D721Med (cell line): Measurements from ENCODE around the gene ANXA6.

Experiments
- DNase-seq: peaks from one replicate; pipeline ENCODE4 v3.0.0; 2011; ENCODE audit warnings: low spot score; ENCODE audit not compliant: insufficient read length
- FAIRE-seq: peaks from 2 replicates; lab custom pipeline; 2011; peaks lifted over from hg19 to GRCh38; lab: Jason Lieb, UNC
- TF ChIP-seq, protein P1 (sequence below): IDR thresholded peaks from 2 replicates; pipeline ENCODE4 v1.5.1; 2012; ENCODE audit warnings: mild to moderate bottlenecking, control low read depth; ENCODE audit not compliant: insufficient read depth; ENCODE audit errors: missing control alignments

The ANXA6 gene

DNA sequence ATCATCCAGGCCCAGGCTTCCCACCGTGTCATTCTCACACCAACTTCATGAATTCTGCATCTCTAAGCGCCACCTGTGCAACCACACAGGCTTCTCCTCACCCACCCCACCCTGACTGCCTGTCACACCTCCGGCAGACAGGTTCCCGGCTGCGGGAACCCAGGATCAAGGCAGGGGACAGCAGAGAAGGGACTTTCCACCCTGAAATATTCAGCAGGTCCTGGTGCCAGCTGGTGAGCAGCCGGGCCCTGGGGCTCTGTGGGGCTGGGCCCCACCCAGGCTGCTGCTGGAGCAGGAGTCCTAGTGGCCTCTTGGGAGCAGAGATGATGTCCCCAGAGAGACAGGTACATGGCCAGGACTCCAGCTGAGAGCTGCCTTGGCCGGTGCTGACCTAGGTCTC, 12.7 kb downstream of the ANXA6 start:
- TF ChIP-seq, protein P1, sequence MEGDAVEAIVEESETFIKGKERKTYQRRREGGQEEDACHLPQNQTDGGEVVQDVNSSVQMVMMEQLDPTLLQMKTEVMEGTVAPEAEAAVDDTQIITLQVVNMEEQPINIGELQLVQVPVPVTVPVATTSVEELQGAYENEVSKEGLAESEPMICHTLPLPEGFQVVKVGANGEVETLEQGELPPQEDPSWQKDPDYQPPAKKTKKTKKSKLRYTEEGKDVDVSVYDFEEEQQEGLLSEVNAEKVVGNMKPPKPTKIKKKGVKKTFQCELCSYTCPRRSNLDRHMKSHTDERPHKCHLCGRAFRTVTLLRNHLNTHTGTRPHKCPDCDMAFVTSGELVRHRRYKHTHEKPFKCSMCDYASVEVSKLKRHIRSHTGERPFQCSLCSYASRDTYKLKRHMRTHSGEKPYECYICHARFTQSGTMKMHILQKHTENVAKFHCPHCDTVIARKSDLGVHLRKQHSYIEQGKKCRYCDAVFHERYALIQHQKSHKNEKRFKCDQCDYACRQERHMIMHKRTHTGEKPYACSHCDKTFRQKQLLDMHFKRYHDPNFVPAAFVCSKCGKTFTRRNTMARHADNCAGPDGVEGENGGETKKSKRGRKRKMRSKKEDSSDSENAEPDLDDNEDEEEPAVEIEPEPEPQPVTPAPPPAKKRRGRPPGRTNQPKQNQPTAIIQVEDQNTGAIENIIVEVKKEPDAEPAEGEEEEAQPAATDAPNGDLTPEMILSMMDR = no peak
- DNase-seq (no peak), FAIRE-seq (no peak)

DNA sequence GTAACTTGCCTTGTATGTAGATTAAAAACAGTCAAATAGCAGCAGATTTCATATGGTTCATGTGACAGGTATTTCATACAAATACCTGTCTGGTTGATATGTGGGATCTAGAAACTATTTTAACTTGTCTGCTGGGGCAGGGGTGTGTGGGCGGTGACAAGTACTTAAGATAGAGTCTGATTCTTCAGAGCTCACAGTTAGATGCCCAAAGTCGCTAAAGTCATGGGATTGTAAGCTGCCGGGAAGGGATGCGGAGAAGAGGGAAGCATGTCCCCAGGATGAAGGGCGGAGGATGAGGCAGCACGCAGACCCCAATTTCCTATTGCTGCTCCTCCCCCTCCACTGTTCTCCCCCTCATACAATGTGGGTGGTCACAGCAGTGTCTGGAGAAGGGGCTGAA, 13.3 kb downstream of the ANXA6 start:
- TF ChIP-seq, protein P1 = no peak
- DNase-seq (no peak), FAIRE-seq (no peak)

DNA sequence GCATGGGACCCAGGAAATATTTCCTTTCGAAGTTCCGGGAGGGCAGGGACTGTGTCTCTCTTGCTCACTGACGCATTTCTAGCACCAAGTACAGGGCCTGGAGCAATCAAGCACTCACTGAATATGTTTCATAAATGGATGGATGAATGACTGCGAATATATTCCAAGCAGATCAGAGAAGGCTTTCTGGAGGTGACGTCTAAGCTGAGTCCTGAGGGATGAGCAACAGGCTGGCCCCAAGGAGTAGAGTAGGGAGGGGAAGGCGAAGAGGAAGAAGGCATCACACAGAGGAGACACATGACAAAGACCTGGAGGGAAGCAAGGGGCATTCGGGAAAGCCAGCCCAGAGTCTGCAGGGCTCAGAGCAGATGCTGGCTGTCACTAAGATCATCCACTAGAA, 13.9 kb downstream of the ANXA6 start:
- no peak for FAIRE-seq
- DNase-seq = no peak
- TF ChIP-seq, protein P1 = no peak

DNA sequence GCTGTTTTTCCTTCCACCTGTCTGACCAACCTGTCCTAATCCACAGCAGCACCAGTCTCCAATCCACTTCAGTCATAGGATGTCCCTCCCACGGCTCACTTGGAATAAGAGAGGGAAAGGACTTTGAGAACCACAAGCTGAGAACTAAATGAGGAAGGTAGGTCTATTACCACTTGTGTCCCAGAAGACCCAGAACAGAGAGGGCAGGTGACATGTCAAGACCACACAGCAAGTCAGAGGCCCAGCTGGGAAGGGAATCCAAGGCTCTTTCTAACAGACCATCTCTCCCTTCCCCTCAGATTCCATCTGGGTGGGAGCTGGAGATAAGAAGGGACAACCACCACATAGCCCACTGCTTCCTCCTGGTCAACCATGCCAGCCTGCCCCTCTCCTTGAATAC, 14.6 kb downstream of the ANXA6 start:
- DNase-seq (no peak), FAIRE-seq (no peak)
- TF ChIP-seq, protein P1 = no peak

DNA sequence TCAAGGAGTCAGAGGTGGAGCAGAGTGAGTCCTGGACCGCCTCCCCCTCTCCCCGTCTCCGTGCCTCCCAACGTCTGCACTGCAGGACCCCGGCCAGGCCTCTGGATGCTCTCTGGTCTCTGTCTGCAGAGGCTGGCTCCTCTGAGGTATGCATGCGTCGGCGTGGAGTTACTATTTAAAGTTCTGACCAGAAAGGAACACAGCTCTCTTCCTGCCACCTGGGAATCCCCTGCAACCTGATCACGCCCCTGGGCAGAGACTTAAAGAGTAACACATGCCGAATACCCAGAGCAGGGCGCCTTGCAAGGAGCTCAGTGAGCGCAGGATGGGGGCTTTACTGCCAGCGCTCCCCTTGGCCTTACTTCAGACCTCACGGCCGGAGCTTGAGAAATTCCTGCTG, 16.0 kb downstream of the ANXA6 start:
- FAIRE-seq (no peak), DNase-seq (no peak)
- TF ChIP-seq, protein P1 = no peak

DNA sequence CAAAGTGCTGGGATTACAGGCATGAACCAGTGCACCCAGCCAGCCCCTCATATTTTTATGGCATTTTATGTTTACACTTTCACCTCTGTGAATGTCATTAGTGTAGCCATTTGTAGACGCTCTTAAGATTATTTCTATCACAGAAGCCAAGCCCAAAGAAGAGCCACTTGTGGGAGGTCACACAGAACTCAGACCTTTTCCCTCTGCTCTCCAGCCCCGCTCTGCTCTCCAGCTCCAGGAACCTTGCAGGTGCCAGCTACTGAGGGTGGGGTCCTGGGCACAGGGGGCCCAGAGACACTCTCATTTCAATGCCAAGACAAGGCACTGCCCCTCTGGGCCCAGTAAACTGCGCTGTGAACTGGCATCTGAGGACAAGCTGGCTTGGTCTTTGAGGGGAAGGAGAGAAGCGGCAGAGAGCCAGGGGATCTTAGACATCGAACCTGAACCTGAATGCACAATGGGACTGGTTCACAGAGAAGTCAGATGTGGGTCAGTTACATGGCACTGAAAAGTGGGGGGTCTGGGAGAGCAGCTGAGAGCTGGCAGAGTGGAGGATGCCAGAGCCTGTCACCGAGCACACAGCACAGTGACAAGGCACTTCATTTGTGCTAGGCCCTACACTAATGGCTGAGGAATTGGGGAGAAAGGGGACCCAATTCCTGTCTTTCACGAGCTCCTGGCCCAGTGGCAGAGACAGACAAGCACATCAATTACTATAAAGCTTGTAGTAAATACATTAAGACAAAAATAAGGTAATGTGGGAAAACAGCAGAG, 16.7 kb downstream of the ANXA6 start:
- TF ChIP-seq, protein P1 = no peak
- FAIRE-seq = no peak
- no peak for DNase-seq

DNA sequence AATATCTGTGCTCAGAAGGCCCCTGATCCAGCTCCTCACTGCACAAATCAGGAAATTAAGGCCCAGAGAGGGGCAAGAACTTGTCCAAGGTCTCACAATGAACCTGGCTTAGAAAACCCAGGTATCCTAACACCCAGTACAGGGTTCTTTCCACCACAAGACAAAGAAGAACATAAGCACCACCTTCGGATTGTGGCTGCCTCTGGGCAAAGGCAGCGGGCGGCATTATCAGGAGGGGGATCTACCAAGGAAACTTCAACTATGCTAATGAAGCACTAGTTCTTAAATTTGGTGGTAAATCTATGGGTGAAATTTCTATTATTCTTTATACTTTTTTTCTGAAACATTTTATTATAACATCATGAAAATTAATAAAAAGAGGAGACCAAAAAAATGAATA, 17.9 kb downstream of the ANXA6 start:
- no peak for FAIRE-seq
- TF ChIP-seq, protein P1 = no peak
- no peak for DNase-seq
